HG02588 (cell line): ENCODE measurements around the gene ATAD3B.
A peak's percentile ranks its signal among the peaks of the same experiment; 100 is the strongest.
"Not testable (repeated sequence)": the region's sequence is repeated elsewhere in the genome, so short reads cannot be mapped to it uniquely, and the experiment has no call there.

Source experiments
- ATAC-seq: cut with Tn5 transposase; IDR thresholded peaks from one replicate; pipeline ENCODE4 v1.9.1; 2021; ENCODE audit warnings: mild to moderate bottlenecking, moderate library complexity; ENCODE audit not compliant: unreplicated experiment

The ATAD3B gene

DNA sequence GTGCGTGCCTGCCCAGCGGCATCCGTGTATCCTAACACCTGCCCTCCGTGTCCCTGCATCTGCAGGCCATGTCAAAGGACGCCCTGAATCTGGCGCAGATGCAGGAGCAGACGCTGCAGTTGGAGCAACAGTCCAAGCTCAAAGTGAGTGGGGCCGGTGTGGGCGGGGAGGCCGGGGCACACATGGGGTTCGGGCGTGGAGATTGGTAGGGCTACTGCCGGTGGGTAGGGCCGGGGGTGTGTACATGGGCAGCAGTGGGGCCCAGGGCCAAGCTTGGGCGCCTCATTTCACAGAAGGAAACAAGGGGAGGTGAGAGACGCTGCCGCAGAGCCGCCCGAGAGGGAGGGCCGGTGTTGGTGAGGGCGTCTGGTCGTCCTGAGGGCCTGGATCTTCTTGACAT lies 20.9 kb upstream of the ATAD3B start:
- ATAC-seq = not testable (repeated sequence)

DNA sequence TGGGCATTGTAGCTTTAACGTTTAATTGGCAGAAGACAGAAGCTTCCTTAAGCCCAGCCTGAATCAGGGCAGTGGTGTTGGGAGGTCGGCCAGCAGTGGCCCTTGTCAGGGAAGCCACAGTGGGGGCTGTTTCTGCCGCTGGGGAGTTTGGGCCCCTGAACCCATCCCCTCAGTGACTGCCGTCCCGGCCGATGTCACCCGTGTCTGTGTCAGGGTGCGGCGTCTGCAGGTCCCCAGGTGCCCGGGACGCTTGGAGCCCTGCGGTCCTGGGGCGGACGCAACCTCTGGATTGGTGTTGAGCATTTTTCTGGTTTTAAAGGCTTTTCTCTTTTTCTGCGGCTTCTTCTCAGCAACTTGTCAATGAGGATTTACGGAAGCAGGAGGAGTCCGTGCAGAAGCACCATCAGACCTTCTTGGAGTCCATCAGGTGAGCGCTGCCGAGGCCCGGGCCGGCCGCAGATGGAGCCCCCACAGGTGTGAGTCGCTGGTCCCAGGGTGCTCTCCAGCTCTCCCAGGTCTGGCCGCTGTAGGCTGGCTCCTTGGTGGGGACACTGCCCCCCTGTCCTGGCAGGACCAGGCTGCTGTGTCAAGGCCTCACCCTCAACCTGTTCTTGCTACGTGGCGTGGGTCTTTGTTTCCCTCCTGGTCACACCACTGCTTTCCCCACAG lies 19.7 kb upstream of the ATAD3B start:
- ATAC-seq = no peak

DNA sequence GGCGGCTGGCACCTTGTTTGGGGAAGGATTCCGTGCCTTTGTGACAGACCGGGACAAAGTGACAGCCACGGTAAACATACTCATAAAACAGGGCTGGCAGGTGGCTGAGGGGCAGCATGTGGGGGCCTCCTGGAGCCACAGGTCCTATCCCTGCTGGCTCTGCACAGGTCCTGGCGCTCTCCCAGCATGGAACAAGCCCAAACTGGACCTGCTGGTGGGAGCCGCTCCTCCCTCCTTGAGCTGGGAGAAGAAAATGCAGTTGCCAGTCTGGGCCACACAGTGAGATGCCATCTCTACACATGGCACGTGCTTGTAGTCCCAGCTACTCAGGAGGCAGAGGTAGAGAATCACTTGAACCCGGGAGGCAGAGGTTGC lies 19.2 kb upstream of the ATAD3B start:
- ATAC-seq = not testable (repeated sequence)

DNA sequence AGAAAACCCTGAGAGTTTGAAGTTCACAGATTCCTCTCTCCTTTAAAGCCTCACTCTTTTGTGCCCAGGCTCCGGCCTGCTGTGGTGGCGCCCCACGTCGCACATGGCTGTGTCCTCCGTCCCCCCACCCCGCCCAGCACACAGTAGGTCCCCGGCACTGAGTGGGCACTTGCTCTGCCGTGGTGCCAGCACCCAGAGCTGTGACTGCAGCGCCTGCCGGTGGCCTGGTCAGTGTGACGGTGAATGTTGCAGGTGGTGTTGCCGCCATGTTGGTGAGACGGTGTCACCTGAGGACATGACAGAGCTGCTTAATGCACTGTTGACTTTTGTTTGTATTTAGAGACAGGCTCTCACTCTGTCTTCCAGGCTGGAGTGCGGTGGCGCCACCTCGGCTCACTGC lies 18.7 kb upstream of the ATAD3B start:
- no peak for ATAC-seq

DNA sequence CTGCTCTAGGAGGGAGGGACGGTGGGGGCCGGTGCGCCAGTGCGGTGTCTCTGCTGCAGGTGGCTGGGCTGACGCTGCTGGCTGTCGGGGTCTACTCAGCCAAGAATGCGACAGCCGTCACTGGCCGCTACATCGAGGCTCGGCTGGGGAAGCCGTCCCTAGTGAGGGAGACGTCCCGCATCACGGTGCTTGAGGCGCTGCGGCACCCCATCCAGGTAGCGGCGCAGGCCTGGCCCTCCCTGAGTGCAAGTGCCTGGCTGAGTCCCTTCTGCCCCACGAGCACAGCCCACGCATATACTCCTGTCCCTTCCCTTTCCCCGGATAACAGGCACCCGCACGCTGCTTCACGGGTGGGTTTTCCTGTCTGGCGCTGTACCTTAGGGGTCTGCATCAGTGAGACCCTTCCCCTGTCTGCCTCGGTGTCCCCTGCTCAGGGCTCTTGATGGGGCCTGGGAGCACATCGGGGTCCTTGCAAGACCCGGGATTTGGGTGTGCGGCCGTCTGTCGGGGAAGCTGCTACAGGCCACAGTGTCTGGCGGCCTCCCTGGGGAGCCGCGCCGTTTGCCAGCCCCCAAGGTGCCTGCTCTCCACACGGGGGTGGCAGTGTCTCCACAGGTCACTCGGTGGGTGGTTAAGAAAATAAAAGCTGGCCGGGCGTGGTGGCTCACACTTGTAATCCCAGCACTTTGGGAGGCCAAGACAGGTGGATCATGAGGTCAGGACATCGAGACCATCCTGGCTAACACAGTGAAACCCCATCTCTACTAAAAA lies 17.1 kb upstream of the ATAD3B start:
- not testable (repeated sequence) for ATAC-seq

DNA sequence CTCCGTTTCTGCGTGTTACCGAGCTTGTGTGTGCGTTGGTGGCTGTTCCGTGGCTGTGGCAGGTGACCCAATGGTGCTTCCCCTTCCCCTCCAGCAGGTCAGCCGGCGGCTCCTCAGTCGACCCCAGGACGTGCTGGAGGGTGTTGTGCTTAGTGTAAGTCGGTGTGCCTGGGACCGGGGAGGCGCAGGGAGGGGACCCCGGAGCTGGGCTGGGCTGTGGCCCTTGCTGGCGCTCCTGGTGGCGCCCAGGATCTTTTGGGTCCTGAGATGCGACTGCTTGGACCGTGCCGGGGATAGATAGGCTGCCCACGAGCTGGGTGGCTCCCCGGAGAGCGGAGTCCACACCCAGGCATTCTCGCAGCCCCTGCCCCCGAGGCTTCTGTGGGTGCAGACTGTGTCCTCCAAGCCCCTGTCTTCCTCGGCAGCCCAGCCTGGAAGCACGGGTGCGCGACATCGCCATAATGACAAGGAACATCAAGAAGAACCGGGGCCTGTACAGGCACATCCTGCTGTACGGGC lies 16.1 kb upstream of the ATAD3B start:
- ATAC-seq = no peak

DNA sequence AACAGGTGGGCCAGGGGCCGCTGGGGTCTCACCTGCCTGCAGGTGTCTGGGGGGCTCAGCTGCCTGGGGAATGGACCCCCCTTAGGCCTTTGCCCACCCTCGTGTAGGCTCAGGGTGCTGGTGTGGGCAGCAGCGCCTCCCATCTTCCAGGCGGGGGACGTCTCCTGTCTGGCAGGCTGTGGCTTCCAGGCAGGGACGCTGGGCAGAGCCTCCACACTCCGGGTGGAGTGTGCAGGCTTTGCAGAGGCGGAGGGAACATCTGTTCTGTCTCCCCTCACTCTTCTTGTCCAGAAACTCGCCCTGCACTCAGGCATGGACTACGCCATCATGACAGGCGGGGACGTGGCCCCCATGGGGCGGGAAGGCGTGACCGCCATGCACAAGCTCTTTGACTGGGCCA lies 15.6 kb upstream of the ATAD3B start:
- not testable (repeated sequence) for ATAC-seq

DNA sequence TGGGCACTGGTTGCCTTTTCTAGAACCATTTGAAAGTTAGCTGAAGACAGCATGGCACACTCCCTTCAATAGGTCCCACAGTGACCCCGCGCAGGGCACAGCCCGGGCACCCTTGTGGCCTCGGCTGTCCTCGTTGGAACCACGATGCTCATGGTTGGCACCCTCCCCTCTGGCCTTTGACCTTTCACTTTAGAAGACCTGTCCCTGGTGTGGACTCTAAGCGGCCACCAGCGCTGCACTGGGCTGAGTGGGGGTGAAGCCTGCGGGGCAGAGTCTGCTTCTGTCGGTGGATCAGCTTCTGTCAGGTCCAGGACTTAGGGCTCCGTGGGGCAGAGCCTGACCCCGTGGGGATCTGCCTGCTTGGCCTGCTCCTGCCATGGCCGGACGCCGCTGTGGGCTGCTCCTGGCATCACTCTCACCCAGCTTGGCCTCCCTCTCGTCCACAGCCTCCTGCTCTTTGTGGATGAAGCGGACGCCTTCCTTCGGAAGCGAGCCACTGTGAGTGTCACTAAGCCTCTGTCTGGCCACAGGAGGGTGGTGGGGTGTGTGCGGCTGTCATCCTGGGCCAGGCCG lies 14.8 kb upstream of the ATAD3B start:
- ATAC-seq = not testable (repeated sequence)

DNA sequence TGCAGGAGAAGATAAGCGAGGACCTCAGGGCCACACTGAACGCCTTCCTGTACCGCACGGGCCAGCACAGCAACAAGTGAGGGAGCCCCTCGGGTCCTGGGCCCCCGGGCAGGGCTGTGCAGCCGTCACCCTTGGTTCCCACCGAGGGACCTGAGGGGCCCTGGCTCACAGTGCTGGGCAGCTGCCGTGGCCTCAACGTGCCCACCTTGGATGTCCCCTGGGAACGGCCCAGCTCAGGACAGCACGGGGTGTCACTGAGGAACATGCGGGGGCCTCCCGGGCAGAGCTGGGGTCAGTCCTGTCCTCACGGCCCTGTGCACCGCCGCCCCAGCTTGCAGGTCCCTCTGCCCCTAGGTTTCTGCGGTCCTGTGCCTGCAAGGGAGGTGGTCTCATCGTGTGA lies 12.4 kb upstream of the ATAD3B start:
- ATAC-seq = not testable (repeated sequence)

DNA sequence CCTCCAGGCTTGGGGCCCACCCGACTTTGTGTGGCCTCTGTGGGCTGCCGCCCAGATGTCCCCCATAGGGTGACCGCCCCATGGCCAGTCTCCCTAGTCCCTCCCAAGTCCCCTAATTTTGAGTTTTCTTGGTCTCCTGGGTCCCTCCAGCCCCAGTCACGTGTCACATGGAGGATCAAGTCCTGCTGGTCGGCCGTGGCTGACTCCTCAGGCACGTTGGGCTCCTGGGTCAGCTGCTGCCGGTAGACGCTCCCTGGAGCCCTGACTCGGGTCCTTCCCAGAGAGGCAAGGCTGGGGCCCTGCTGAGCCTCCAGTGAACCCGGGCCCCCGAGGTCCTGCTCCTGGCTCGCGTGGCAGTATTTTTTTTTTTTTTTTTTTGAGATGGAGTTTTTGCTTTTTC lies 11.9 kb upstream of the ATAD3B start:
- ATAC-seq = not testable (repeated sequence)

DNA sequence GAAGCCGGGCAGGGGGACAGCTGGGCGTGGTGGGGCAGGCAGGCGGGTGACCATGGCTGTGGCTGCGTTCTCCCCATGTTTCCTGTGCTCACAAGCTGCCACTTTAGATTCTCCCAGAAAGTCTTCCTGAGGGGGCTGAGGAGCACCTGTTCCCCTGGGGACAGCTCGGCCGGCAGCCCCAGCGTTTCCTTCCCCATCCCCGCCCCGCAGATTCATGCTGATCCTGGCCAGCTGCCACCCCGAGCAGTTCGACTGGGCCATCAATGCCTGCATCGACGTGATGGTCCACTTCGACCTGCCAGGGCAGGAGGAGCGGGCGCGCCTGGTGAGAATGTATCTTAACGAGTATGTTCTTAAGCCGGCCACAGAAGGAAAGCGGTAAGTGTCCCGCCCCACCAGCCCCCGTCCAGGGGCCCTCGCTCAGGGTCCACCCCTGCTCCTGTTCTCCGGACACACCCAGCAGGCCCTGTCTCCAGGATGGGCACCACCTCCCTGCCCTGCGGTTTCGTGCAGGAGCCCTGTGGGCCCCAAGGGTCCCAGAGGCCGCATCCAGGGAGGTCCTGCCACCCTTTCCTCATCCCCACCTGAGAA lies 10.9 kb upstream of the ATAD3B start:
- ATAC-seq = no peak

DNA sequence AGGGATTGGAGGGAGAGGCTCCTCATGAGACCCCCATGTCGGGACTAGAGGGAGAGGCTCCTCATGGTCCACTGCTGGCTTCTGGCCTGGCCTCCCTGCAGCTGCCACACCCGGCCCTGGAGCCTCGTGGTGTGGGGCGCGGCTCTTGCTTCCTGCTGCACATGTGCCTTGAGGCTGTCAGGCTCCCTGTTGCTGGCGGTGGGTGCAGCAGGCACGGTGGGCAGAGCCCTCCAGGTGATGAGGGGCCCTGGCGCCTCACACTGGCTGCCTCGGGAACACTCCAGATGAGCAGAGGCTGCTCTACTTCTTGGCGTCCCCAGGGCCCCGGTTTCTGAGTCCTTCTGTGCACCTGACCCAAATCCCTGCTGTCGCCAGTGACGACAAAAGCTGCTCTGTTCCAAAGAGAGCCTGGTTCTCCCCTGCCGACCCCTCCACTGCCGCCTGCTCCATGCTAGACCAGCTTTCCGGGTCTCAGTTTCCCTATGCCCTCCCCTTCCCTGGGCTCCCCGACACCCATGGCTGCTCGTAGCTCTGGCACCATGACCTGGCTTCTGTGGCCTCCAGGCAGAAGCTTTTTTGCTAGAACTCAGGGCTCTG lies 9.7 kb upstream of the ATAD3B start:
- ATAC-seq = no peak

DNA sequence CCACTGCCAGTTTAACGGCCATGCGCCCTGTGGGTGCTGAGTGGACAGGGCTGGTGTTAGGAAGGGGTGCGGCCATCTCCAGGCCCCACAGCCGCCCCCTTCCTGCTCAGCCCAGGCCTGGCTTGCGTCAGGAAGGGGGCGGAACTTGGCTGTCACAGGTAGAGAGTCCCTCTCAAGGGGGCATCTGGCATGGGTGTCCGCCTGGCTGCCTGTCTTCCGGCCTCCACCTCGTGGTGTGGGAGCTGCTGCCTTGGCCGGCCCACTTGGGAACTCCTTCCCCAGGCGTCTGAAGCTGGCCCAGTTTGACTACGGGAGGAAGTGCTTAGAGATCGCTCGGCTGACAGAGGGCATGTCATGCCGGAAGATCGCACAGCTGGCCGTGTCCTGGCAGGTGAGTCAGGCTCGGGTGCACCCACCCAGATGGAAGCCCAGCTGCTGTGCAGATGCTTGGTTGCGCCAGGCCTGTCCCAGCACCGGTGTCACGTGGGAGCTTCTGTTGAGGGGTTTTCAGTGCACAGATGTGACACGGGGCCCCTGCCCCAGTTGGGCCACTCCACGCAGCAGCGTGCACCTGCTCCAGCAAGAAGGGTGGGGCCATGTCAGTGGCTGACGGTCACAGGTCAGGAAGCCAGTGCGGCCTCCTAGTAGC lies 9.1 kb upstream of the ATAD3B start:
- no peak for ATAC-seq

DNA sequence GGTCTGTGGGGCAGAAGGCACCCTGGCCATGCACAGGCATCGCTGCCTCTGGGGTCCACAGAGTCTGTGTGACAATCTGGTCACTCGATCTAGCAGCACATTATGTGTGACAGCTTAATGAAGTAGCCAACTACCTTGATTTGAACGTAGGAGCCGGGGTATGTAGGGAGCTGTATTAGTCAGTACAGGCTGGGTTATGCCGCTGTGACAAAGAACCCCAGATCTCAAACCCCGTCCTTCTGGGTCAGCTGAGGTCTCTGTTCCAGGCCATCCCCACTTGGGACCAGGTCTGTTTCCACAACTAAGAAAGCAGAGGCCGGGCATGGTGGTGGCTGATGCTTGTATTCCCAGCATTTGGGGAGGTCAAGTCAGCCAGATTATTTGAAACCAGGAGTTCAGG lies 8.3 kb upstream of the ATAD3B start:
- no peak for ATAC-seq

DNA sequence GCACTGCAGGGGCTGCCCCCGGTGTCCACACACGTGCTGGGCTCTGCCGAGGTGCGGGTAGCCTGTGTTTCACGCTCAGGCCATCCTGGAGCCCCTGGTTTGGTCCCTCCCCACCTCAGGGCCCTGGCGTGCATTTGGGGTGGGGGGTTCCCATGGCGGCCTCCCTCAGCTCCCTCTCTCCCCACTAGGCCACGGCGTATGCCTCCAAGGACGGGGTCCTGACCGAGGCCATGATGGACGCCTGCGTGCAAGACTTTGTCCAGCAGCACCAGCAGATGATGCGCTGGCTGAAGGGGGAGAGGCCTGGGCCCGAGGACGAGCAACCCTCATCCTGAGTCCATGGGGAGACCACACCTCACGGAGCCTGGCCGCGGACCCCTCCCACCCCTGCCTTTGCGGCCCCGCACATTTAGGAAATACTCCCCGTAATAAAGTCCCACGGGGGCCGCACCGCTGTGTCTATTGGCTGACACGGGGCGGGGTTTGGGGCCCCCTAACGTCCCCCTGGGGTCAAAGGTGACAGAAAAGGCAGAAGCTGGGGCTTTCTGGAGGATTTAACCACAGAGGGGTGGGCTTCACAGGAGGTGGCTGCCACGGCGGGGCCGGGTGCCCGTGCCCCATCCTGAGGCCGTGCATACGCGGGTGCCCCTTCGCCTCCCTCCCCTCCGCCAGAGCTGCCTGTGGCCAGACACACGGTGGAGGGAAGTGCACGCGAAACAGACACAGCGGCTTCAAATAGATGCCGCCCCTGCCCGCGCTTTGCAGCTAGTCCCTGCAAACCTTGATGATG lies 3.2 kb upstream of the ATAD3B start:
- not testable (repeated sequence) for ATAC-seq

DNA sequence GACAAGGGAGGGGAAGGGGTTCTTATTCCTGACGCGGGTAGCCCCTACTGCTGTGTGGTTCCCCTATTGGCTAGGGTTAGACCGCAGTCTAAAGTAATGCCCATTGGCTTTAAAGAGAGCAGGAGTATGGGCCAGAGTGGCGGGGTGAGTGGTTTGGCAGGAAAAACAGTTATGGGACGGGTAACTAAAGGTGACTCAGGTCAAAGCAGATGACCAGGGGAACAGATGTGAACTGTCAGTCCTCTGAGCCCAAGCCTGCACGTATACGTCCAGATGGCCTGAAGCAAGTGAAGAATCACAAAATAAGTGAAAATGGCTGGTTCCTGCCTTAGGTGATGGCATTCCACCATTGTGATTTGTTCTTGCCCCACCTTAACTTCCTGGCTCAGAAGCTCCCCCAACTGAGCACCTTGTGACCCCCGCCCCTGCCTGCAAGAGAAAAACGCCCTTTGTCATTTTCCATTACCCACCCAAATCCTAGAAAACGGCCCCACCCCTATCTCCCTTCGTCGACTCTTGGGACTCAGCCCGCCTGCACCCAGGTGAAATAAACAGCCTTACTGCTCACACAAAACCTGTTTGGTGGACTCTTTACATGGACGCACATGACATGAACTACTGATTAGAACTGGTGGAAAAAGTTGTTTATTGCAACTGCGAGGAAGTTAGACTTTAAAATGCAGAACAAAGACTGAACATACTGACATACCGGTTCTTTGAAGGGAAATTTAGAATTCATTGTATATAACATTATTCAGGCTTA lies 758 bp upstream of the ATAD3B start:
- ATAC-seq = no peak

DNA sequence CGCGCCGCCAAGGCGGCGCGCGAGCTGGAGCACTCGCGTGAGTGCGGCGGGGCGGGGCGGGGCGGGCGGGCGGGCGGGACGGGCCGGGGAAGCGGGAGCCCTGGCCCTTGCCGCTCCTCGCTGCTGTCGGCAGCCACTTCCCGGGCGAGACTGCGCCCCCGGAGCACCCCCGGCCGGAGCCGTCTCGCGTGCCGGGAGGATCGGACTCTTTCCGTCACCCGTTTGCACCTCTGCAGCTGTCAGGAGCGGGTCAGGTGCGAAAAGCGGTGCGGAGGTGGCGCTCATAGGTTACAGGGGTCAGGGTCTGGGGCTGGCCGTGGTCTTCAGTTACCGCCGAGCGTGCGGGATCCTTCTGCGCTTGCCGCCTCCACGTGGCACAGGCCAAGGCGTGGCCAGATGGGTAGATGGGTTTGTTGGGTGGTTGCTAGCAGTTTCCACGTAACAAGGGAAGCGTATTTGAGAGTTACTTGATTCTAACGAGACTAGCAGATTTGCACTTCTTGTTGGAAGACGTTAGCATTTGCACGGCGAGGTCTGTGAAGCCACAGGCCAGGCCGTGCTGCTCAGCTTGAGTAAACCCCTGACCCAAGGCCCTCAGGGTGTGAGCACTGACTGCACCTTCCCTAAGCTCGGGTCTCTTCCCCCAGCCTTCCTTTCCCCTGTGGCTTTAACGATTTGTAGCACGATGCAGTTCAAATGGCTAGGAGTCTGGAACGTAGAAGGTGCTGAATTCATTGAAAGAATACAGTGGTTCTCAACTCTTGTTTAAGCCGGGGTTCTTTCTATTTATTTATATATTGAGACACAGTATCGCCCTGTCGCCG lies 700 bp downstream of the ATAD3B start:
- peak; percentile 15 for ATAC-seq

DNA sequence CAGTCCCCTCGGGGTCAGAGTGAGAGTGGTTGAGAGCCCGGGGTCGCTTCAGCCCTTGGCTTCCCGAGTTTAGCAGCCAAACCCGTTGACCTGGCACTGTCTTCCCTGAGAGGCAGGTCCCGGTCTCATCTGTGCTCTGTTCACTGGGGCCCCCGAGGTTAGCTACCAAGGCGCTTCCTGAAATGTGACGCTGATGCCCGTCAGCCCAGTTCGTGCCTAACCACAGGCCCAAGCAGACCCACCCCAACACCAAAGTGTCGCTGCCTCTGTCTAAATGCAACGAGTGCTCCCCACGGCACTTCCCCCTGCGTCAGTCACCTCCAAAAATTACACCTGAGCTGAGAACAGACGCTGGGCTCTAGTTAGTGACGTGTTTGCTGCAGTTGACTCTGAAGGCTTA lies 4.4 kb downstream of the ATAD3B start:
- not testable (repeated sequence) for ATAC-seq
